HG03280 (cell line): ENCODE results near the gene RGS7.
"Not testable (repeated sequence)": the region's sequence is repeated elsewhere in the genome, so short reads cannot be mapped to it uniquely, and the experiment has no call there.

Experiments
- ATAC-seq: cut with Tn5 transposase; IDR thresholded peaks from one replicate; pipeline ENCODE4 v1.9.1; 2021; ENCODE audit warnings: mild to moderate bottlenecking, moderate library complexity; ENCODE audit not compliant: unreplicated experiment

RGS7 gene

DNA sequence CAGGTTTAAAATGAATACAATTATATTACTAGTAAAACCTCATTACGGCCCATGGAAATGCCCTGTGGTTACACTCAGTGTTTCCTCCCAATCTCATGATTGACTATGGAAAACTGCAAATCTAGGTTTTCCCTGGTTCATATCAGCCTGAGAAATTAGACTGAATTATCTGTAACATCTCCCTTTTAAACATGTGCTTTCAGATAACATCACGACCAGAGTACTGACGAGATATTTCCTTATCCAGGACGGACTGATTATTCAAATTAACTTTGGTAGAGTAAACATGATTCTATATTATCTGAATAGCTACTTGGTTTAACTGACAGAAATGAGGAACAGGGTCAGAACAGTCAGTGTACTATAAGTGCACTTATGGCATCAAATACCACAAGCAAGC lies 82.3 kb downstream of the RGS7 start:
- ATAC-seq: no peak

DNA sequence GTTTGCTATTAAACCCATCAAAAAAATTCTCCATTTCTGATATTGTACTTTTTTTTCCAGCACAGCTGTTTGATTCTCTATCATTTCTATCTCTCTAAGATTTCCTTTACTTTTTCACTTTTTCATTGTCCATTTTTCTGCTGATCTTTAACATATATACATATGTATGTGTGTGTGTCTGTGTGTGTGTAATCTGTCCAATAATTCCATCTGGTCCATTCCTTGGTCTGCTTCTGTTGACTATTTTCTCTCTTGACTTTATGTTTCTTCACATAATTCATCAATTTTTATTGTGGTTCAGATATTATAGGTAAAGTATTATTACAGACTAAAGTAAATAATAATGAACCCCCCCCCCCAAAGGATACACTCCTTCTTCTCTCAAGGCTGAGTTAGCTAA lies 84.2 kb downstream of the RGS7 start:
- ATAC-seq: no peak

DNA sequence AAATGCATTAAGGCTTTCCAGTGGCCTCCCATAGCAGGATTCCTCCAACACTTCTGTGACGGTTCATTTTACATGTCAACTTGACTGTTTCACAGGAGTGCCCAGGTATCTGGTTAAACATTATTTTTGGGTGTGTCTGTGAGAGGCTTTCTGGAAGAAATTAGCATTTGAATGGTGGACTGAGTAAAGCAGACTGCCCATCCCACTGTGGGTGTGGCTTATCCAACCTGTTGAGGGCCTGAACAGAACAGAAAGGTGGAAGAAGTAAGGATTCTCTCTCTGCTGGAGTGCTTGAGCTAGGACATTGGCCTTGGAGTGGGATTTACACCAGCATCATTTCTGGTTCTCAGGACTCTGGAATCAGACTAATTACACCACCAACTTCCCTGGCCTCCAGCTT lies 85.6 kb downstream of the RGS7 start:
- ATAC-seq: no peak

DNA sequence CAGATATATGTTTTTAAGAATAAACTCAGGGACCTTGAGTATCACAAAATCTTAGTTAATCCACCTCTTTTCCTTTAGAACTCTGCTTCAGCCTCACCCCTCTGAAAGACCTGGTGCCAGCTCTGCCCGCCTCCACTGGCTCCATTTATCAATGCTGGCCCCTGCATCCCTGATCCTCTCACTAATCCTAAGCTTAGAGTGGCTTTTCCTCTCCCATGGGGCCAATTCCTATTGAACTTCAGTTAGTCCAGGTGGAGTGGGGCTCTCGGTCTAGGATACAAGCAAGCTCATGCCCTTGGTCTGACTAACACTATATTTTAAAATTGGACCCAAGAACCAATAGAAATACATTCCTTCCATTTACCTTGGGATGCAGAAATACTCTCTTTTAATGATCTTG lies 87.0 kb downstream of the RGS7 start:
- no peak for ATAC-seq

DNA sequence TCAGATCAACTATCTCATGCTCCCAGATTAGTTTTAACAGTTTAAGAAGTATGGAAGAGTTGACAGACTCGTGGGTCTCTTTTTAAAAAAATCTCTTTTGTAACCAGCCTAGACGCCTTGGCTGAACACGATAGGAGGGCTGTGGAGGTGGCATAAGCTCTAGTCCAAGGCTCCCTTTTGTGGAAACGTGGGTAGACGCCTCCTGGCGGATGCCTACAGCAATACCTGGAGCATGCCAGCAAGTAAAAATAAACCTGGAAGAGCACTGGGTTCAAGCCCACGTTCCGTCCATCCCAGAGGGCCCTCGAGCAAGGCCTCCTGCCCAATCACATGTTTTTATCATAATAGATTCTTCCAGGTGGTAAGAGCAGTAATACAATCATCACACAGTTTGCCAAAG lies 87.9 kb downstream of the RGS7 start:
- ATAC-seq: no peak

DNA sequence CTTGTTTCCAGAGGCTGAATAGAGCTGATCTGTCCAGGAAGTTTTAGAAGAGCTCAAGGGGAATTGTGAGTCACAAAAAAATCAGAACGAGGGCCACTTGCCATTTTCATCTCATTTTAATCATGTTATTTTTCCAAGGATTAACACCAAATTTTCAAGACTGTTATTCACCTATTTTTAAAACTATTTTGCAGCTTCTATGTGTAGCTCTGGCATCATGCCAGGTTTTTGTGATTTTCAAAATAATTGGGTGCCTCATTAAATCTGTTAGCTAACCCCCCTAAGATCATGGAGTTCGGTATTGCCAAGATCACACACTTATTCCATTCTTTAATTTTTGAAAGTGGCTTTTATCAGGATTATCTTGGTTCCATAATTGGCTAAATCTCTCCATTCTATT lies 90.9 kb downstream of the RGS7 start:
- ATAC-seq: no peak

DNA sequence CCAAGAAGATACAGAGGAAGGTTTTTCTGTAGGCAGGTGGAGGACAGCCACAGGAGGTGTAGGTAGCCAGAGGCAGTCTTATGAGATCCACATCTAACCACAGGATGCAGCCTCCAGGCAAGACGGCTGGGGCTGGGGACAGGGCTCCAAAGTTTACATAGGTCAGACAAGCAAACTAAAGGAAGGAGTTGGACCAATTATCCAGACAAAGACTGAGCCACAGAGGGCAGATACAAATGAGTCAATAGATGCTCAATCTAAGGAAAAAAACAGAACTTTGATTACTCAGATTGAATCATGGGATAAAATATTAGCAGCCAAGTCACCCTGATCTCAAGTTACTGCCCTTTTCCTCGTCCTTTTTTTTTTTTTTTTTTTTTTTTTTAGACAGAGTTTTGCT lies 91.6 kb downstream of the RGS7 start:
- ATAC-seq: no peak

DNA sequence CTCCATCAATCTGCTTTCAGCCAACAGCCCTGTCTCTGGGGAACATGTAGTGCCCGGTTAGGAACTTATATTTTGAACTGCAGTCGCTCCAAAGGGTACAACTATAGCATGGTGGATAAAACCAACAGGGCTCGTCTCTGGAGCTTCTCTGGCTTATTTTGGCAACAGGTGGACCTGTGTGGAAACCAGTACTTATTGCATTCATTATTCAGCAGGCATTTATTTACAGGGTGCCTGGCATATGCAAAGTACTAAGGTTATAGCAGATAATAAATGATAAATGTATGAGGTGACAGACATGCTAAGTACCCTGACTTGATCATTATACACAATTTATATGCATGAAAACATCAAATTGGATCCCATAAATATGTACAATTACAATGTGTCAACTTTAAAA lies 93.7 kb downstream of the RGS7 start:
- ATAC-seq: no peak

DNA sequence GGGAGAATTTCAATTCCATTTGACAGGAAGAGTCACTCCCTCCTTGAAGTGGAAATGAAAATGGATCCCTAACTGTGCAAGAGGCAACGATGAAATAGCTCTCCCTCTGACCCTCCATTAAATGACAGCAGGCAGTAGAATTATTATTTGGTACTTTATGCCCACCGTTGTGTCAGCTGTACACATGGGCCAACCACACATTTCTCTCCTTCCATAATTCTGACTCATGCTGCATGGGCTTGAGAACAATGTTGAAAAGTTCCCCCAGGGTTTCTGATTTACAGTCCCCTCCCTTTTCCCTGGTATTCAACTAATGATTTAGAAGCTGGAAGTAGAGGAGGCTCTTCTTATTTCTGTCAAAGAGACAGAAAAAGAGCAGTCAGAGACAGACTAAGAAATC lies 103.5 kb downstream of the RGS7 start:
- no peak for ATAC-seq

DNA sequence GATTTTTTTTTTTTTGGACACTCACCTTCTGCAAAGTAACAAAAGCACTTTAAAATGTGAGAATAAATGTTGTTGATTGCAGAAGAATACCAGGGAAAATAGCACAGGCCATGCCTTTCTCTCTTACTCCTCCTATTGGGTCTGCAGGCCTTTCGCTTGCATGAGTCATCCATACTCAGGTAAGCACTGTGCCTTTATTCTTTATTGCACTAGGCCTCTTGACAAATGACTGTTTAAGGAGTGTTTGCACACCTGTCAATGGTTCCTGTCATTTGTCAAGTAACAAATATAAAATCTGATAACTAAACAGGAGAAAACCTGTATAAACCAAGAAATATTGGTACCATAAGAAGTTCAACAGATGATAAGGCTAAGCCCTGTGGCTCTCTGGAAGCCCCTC lies 106.5 kb downstream of the RGS7 start:
- ATAC-seq: no peak

DNA sequence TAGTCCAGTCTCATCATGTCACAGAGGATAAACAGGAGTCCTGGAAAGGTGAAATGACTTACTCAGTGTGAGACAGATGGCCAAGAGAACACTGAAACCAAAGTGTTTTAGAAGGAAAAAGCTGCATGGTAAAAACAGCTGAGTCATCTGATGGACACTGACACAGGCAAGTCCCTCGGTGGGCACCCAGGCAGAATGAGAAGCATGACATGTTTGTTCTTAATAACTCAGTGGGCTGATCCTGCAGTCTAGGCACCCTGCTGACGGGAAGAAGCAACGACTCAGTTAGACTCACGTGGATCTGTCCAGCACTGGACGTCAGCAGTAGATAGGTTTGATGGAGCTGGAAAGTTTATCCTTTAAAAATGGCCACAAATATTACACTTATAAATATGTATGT lies 116.9 kb downstream of the RGS7 start:
- ATAC-seq: no peak

DNA sequence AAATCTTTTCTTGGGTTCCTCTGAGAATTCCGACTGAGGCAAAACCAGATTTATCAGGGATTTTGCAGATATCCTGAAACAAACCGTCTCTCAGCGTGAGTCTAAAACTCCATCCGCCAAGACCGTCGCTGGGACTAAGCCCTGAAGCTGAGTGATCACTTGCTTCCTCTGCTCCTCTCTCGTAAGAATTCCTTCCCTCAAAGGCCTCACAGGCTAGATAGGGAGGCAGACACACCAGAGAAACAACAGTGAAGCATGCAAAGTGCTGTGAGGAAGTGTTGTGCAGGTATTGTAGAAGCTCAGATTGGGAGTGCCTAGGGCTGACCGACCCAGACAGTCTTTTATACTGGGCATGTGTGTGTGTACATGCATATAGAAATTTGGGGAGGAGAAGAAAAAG lies 119.1 kb downstream of the RGS7 start:
- no peak for ATAC-seq

DNA sequence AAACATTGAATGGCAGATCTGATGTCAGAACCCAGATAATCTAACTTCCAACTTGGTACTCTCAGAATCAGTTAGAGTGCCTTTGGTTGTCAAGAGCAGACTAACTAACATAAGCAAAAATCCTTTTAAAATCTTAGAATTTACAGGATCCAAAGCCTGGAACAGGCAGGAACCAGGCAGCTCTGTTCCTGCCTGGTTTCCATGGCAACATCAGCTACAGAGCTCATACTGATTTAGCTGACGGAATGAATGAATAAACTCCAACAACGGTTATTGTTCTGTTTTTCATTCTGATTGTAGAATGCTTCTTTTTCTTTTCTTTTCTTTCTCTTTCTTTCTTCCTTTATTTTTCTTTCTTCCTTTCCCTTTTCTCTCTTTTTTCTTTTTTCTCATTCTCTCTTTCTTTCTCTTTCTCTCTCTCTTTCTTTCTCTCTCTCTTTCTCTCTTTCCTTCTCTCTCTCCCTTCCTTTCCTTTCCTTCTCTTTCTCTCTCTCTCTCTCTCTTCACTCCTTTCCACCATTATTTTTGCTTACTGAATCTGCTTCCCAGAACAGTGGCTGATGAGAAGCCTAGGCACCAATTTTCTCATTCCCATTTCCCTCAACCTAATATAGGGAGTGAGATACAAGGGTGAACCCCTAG lies 121.6 kb downstream of the RGS7 start:
- ATAC-seq: no peak

DNA sequence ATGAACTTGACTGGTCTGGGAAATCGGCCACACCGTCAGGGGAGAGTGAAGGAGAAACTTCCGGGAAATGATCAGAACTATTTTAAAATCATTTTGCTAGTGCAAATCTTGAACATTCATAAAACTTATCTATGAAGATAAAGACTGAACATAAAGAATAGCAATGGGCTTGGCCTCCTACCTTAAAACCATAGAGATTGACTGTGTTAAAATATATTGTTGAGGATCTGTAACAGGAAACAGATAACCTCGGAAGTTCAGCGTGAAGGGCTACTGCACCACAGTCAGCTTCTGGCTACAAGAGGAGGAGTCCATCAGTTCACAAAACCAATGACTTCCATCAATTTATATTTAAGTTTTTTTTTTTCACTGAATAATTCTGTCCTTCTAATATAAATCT lies 127.3 kb downstream of the RGS7 start:
- no peak for ATAC-seq

DNA sequence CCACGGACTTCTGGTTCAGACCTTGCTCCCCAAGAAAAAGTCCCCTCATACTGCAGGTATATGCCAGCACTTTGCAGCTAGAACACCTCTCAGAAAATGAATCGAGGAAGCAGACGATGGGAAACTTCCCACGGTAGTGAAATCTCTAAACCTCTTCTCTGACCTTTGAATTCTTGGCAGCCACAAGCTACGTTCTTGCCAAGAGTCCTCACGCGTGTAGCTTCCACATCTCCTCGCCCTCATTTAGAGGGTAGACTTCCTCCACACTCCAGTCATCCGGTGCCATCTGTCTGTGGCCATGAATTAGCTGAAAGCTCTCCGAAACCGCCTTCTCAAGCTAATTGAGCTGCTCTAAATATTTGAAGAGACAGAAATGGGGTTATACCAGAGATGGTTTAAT lies 127.8 kb downstream of the RGS7 start:
- ATAC-seq: no peak

DNA sequence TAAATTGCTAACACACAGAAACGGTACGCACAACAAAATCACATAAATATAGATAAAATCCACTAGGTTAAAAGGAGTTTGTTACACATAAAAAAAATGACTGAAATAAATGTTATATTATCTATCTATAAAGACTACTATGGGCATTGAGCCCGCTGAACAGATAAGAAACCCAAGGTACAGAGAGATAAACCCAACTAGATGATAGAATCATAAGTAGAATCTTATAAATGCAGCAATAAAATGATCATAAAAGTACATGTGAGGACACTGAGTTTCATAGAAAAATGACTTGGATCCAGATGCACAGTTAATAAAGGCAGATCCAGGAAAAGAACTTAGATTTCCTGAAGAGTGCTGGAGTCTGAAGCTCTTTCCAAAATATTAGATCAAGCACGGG lies 128.7 kb downstream of the RGS7 start:
- ATAC-seq: no peak

DNA sequence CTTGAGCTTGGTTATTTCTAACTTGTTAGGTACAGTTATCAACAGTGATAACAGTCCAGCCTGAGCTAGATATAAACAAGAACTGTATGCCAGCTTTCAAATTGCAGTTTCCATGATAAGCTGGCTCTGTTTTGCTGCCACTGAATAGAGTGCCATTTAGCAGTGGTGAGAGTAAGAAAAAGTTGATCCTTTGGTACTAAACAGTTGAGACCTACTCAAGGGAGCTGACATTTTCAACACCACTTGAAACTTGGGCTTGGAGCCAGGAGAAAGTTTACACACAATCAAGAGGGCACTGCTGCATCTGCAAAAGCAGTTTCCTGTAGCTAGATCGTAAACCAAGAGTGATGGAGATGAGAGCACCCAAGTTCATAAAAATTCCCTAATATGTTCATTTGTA lies 131.3 kb downstream of the RGS7 start:
- ATAC-seq: no peak

DNA sequence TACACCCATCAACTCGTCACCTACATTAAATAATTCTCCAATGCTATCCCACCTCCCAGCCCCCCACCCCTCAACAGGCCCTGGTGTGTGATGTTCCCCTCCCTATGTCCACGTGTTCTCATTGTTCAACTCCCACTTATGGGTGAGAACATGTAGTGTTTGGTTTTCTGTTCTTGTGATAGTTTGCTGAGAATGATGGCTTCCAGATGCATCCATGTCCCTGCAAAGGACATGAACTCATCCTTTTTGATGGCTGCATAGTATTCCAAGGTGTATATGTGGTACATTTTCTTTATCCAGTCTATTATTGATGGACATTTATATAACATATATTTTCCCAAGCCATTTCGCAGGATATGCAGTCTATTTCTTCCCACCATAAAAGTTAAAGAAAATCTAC lies 132.8 kb downstream of the RGS7 start:
- ATAC-seq: not testable (repeated sequence)

DNA sequence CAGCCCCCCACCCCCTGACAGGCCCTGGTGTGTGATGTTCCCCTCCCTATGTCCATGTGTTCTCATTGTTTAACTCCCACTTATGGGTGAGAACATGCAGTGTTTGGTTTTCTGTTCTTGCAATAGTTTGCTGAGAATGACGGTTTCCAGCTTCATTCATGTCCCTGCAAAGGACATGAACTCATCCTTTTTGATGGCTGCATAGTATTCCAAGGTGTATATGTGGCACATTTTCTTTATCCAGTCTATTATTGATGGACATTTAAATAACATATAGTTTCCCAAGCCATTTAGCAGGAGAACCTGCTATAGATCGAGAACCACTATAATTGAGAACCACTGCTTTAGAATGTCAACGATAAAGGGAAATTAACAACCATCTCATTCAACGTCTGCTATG lies 134.2 kb downstream of the RGS7 start:
- ATAC-seq: not testable (repeated sequence)

DNA sequence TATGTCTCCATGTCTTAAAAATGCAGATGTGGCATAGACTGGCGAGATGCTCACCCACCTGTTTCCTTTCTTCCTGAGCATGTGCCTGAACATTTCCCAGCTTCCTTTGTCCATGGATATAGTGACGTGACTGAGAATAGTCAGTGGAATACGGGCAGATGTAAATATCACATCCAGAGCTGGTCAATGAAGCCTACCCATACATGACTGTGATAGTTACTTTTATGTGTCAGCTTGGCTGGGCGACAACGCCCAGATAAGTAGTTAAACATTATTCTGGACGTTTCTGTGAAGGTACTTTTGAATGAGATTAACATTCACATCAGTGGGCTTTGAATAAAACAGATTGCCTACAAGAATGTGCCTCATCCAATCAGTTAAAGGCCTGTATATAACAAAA lies 135.7 kb downstream of the RGS7 start:
- no peak for ATAC-seq

DNA sequence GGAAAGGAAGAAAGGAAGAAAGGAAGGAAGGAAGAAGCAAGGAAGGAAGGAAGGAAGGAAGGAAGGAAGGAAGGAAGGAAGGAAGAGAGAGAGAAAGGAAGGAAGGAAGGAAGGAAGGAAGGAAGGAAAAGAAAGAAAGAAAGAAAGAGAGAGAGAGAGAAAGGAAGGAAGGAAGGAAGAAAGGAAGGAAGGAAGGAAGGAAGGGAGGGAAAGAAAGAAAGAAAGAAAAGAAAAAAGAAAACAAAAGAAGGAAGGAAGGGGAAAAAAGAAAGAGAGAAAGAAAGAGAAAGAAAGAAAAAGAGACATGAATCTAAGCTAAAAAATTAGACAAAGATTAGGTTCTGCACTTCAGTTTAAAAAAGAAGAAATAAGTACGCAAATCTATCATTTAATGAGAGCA lies 136.1 kb downstream of the RGS7 start:
- ATAC-seq: not testable (repeated sequence)

DNA sequence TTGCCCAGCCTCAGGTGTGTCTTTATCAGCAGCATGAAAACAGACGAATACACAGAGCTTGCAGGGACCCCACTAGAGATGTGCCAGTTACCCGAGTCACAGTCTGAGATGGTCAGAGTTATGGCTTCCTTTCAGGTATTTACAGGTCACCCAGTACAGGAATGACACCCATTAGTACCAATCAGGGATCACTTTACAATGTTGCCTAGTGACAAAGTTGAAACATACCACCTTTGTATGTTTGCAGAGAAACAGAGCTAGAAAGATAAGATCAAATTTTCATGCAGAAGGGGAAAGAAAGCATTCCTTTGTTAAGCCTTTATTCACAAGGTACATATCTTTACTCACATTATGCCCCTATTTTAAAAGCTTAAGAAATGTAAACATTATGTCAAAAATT lies 137.6 kb downstream of the RGS7 start:
- no peak for ATAC-seq

DNA sequence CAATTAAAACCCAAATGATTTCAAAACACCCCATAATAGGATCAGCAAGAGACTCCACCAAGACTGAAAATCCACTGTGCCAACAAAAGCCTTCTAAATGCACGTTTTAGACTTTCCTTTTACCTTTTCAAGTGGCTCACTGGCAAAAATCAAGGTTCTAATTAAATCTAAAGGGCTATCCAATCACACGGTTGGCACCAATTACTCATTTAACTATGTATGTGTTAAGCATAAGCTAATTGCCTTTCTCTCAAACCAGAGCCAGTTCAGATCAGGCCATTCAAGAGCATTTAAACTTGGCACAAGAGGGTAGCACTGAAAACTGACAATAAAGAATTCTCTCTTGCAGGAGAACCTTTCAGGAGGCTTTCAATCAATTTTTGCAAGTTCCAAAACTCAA lies 139.5 kb downstream of the RGS7 start:
- no peak for ATAC-seq

DNA sequence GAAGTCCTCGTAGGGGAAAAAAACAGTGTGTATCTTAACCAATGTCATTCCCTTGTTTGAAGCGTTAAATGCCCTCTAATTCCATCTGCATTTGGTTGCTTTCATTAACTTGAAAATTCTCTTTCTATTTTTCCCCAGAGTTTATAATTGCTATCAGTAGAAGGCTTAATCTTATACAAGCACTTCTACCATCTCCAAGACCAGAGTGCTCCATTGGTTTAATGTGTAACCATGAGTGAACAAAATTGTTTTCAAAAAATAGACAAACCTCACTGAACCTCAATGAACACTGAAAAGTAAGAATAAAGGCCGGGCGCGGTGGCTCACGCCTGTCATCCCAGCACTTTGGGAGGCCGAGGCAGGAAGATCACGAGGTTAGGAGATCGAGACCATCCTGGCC lies 141.3 kb downstream of the RGS7 start:
- ATAC-seq: no peak
